K562 (cell line): Measurements from ENCODE around the gene CSRNP3. TPM values are rescaled to one million over a fixed set of nuclear protein-coding genes. Genes with fewer than 3 reads are reported as not detected.

ENCODE experiments used
- ATAC-seq: fragments of 200-7000 bp; cut with Tn5 transposase; 3 replicates; pipeline ENCODE4 v1.9.1; 2020; ENCODE audit warnings: moderate library complexity
- BruUV-seq: library from RNA; stranded (reverse); fragments of 400-500 nt; replicated peaks from 2 replicates; lab custom pipeline; 2021; lab: Mats Ljungman, UMichigan
- CTCF ChIA-PET: fragments of 300-600 bp; formaldehyde crosslinking; extraction: SDS; loops from one replicate; lab custom pipeline; 2021; ENCODE audit warnings: low intra/inter-chr PET ratio; lab: Yijun Ruan, JAX
- POLR2A ChIA-PET: fragments of 300-600, 350-650 bp; sonication (Branson Sonifier 250); formaldehyde crosslinking; extraction: SDS; loops from one replicate; lab custom pipeline; 2021; ENCODE audit warnings: antibody characterized with exemption, inconsistent platforms; lab: Yijun Ruan, JAX
- DNase-seq, 4 experiments: peaks; one replicate each; pipeline versions ENCODE4 v3.0.0 to v3.0.0-alpha.2; 2011 to 2018; ENCODE audit warnings: low spot score in 3 of 4, mixed read lengths in 3 of 4; ENCODE audit errors: extremely low read depth in 1 of 4
- FAIRE-seq: peaks from 2 replicates; lab custom pipeline; 2011; peaks lifted over from hg19 to GRCh38; lab: Jason Lieb, UNC
- H2AFZ ChIP-seq: 2 replicates; pipeline ENCODE4 v1.6.0; 2011; ENCODE audit warnings: low read depth, low read length, control low read depth, inconsistent platforms
- H3K27ac ChIP-seq: fragments of 200-600 bp; 3 replicates; pipeline ENCODE4 v1.8.0; 2011; ENCODE audit warnings: low read depth, mild to moderate bottlenecking, control low read depth, inconsistent platforms, low read length, moderate library complexity, mixed read lengths; ENCODE audit errors: extremely low read depth
- H3K27me3 ChIP-seq, 2 experiments: fragments of 300-600 bp in 1 of 2; 2 replicates in 1 of 2; 3 replicates in 1 of 2; pipeline versions ENCODE4 v1.6.0 to v1.8.0; 2011; ENCODE audit warnings: inconsistent platforms in 2 of 2, low read length in 2 of 2, mild to moderate bottlenecking in 1 of 2, mixed read lengths in 1 of 2, moderate library complexity in 1 of 2; ENCODE audit not compliant: control insufficient read depth in 2 of 2, insufficient read depth in 2 of 2
- H3K36me3 ChIP-seq: fragments of 300-600 bp; 3 replicates; pipeline ENCODE4 v1.8.0; 2011; ENCODE audit warnings: mild to moderate bottlenecking, low read length, inconsistent platforms; ENCODE audit not compliant: control insufficient read depth, insufficient read depth
- H3K4me1 ChIP-seq, 2 experiments: fragments of 200-600 bp in 1 of 2; replicated peaks in 1 of 2; 2 replicates in 1 of 2; 3 replicates in 1 of 2; pipeline versions ENCODE4 v1.5.1 to v1.8.0; 2011; ENCODE audit warnings: inconsistent platforms in 2 of 2, low read length in 2 of 2, mild to moderate bottlenecking in 1 of 2, mixed read lengths in 1 of 2, moderate library complexity in 1 of 2; ENCODE audit not compliant: control insufficient read depth in 2 of 2, insufficient read depth in 2 of 2
- H3K4me2 ChIP-seq: 2 replicates; pipeline ENCODE4 v1.6.1; 2011; ENCODE audit warnings: low read length, control low read depth, inconsistent platforms, mixed read lengths; ENCODE audit not compliant: insufficient read depth
- H3K4me3 ChIP-seq: fragments of 200-600 bp; sonication (generic), shearing (Covaris generic); 2 replicates; pipeline ENCODE4 v1.5.1; 2016; ENCODE audit warnings: control low read depth, inconsistent platforms
- H3K79me2 ChIP-seq: fragments of 200-600 bp; 3 replicates; pipeline ENCODE4 v1.8.0; 2011; ENCODE audit warnings: low read length, inconsistent platforms; ENCODE audit not compliant: control insufficient read depth, insufficient read depth
- H3K9ac ChIP-seq, 2 experiments: 2 replicates each; pipeline versions ENCODE4 v1.6.0 to v1.6.1; 2011; ENCODE audit warnings: low read depth in 2 of 2, low read length in 2 of 2, control low read depth in 1 of 2, inconsistent platforms in 1 of 2, mild to moderate bottlenecking in 1 of 2, mixed read lengths in 1 of 2; ENCODE audit not compliant: insufficient read depth in 1 of 2
- H3K9me1 ChIP-seq: one replicate; pipeline ENCODE4 v1.6.0; 2011; ENCODE audit warnings: inconsistent platforms, mild to moderate bottlenecking, low read length, moderate library complexity; ENCODE audit not compliant: control insufficient read depth, insufficient read depth
- H3K9me3 ChIP-seq: replicated peaks from 2 replicates; pipeline ENCODE4 v1.5.1; 2011; ENCODE audit warnings: low read depth, low read length, inconsistent platforms; ENCODE audit not compliant: control insufficient read depth, insufficient read depth
- H4K20me1 ChIP-seq: replicated peaks from 2 replicates; pipeline ENCODE4 v1.6.1; 2011; ENCODE audit warnings: low read length, inconsistent platforms, mixed read lengths; ENCODE audit not compliant: control insufficient read depth, insufficient read depth
- ARHGAP35 ChIP-seq: fragments of 450-650 bp; IDR thresholded peaks from 2 replicates; pipeline ENCODE4 v1.6.1; 2018; ENCODE audit not compliant: partially characterized antibody
- BDP1 ChIP-seq: IDR thresholded peaks from 3 replicates; pipeline ENCODE4 v1.6.1; 2011; ENCODE audit not compliant: insufficient read length, insufficient read depth
- CBFA2T2 ChIP-seq: fragments of 450-650 bp; conservative IDR thresholded peaks from 2 replicates; pipeline ENCODE4 v1.6.1; 2017; ENCODE audit warnings: mild to moderate bottlenecking
- JUN ChIP-seq, 2 experiments: sonication (generic) in 1 of 2; formaldehyde crosslinking in 1 of 2; IDR thresholded peaks; 2 replicates each; pipeline versions ENCODE4 v1.6.1 to v1.8.0; 2012 to 2022; ENCODE audit warnings: borderline replicate concordance in 2 of 2, mild to moderate bottlenecking in 2 of 2, improper control_type of control experiment in 1 of 2, low read depth in 1 of 2, low read length in 1 of 2, missing genetic modification reagents in 1 of 2
- LCOR ChIP-seq: sonication (generic); formaldehyde crosslinking; IDR thresholded peaks from 2 replicates; pipeline ENCODE4 v1.8.0; 2022; ENCODE audit warnings: mild to moderate bottlenecking, missing genetic modification reagents
- MEIS2 ChIP-seq: fragments of 450-650 bp; IDR thresholded peaks from 2 replicates; pipeline ENCODE4 v1.6.1; 2014; ENCODE audit warnings: mild to moderate bottlenecking; ENCODE audit not compliant: partially characterized antibody
- NCOR1 ChIP-seq: fragments of 450-650 bp; IDR thresholded peaks from 2 replicates; pipeline ENCODE4 v1.6.1; 2016; ENCODE audit warnings: mild to moderate bottlenecking, moderate library complexity
- NFIC ChIP-seq: fragments of 450-650 bp; IDR thresholded peaks from 2 replicates; pipeline ENCODE4 v1.6.1; 2017; ENCODE audit warnings: mild to moderate bottlenecking, inconsistent platforms
- NR2C1 ChIP-seq, 2 experiments: fragments of 450-650 bp; IDR thresholded peaks; 2 replicates each; pipeline ENCODE4 v1.6.1; 2017; ENCODE audit warnings: mild to moderate bottlenecking in 2 of 2, antibody characterized with exemption in 1 of 2, inconsistent platforms in 1 of 2, missing compliant biosample characterization in 1 of 2, missing genetic modification characterization in 1 of 2
- NR2C2 ChIP-seq, 2 experiments: fragments of 200-800 bp in 1 of 2; sonication (Bioruptor generic) in 1 of 2; sonication (generic) in 1 of 2; formaldehyde crosslinking in 1 of 2; IDR thresholded peaks; 2 replicates each; pipeline versions ENCODE4 v1.6.1 to v1.8.0; 2016 to 2022; ENCODE audit warnings: mild to moderate bottlenecking in 1 of 2, missing compliant biosample characterization in 1 of 2, missing genetic modification characterization in 1 of 2, missing genetic modification reagents in 1 of 2
- POLR2AphosphoS2 ChIP-seq: IDR thresholded peaks from 2 replicates; pipeline ENCODE4 v1.6.1; 2012; ENCODE audit warnings: low read length, improper control_type of control experiment
- RAD21 ChIP-seq, 2 experiments: fragments of 250-450 bp in 1 of 2; fragments of 450-650 bp in 1 of 2; sonication (Bioruptor Pico) in 1 of 2; formaldehyde crosslinking in 1 of 2; IDR thresholded peaks in 1 of 2; conservative IDR thresholded peaks in 1 of 2; 2 replicates each; pipeline versions ENCODE4 v1.4.0 to v1.8.0; 2020 to 2022; ENCODE audit warnings: mild to moderate bottlenecking in 2 of 2, moderate library complexity in 1 of 2
- RFX1 ChIP-seq: fragments of 450-650 bp; IDR thresholded peaks from 2 replicates; pipeline ENCODE4 v1.6.1; 2016; ENCODE audit warnings: mild to moderate bottlenecking, moderate library complexity
- SMARCA5 ChIP-seq: fragments of 450-650 bp; IDR thresholded peaks from 2 replicates; pipeline ENCODE4 v1.6.1; 2016
- SRF ChIP-seq, 2 experiments: fragments of 250-450, 450-650 bp in 1 of 2; sonication (Bioruptor Pico) in 1 of 2; sonication (generic) in 1 of 2; formaldehyde crosslinking; IDR thresholded peaks; 2 replicates each; pipeline versions ENCODE4 v1.5.0 to v1.5.1; 2020 to 2022; ENCODE audit warnings: mild to moderate bottlenecking in 1 of 2, missing genetic modification reagents in 1 of 2
- STAG1 ChIP-seq: sonication (generic); formaldehyde crosslinking; IDR thresholded peaks from 2 replicates; pipeline ENCODE4 v1.5.0; 2020; ENCODE audit warnings: missing genetic modification reagents, borderline replicate concordance
- ZNF197 ChIP-seq: fragments of 200-800 bp; sonication (Bioruptor generic); IDR thresholded peaks from 2 replicates; pipeline ENCODE4 v1.6.1; 2016; ENCODE audit warnings: low read depth, missing genetic modification characterization, missing compliant biosample characterization
- ZNF212 ChIP-seq: fragments of 450-650 bp; formaldehyde crosslinking; IDR thresholded peaks from 2 replicates; pipeline ENCODE4 v1.4.0; 2020; ENCODE audit warnings: mild to moderate bottlenecking
- WGBS: fragments of 100-300 bp; shearing (Covaris generic); methylation state at CpG from one replicate; pipeline ENCODE4 v1.1.6; 2016; ENCODE audit warnings: low coverage, mixed read lengths; ENCODE audit not compliant: insufficient coverage; ENCODE audit errors: missing lambda C conversion rate; 5-methylcytosine and 5-hydroxymethylcytosine counted together
- in situ Hi-C: fragments of 300-500 bp; cut with MboI; formaldehyde crosslinking; loops from 4 replicates; pipeline ENCODE4 v1.15.0; 2018; ENCODE audit warnings: inconsistent platforms, mixed read lengths
- intact Hi-C: fragments of 100-400 bp; cut with micrococcal nuclease; formaldehyde crosslinking; loops from 2 replicates; pipeline ENCODE4 v1.14.2; 2022
- polyA plus RNA-seq, 8 experiments: library from polyadenylated mRNA; depleted of rRNA in 4 of 8; stranded (reverse) in 5 of 8; unstranded in 3 of 8; fragments of >200 nt; fragmentation: Nextera tagmentation in 2 of 8; fragmentation: Illumina TruSeq in 1 of 8; extraction: Ambion mirVana in 2 of 8; extraction: Trizol in 1 of 8; gene quantifications; 2 replicates each; pipeline versions ENCODE4 v1.2.1 to v1.2.3, GENCODE V29; 2011 to 2014; ENCODE audit warnings: inconsistent platforms in 1 of 8, missing spikeins in 1 of 8
- total RNA-seq, 7 experiments: library from RNA; depleted of rRNA in 6 of 7; stranded (reverse); fragments of >200 nt in 6 of 7; fragmentation: Illumina TruSeq in 2 of 7; extraction: Trizol in 2 of 7; gene quantifications; 2 replicates each; pipeline versions ENCODE4 v1.2.1 to v1.2.3, GENCODE V29; 2011 to 2021; ENCODE audit warnings: low replicate concordance in 1 of 7
- TF ChIP-seq, protein P1 (sequence below): fragments of 250-450 bp; sonication (Bioruptor Pico); IDR thresholded peaks from 2 replicates; pipeline ENCODE4 v1.5.0; 2020; ENCODE audit warnings: mild to moderate bottlenecking, borderline replicate concordance
- TF ChIP-seq, protein P2 (sequence below): fragments of 250-450 bp; sonication (Bioruptor Pico); IDR thresholded peaks from 2 replicates; pipeline ENCODE4 v1.8.0; 2022; ENCODE audit warnings: moderate library complexity, mild to moderate bottlenecking, inconsistent platforms

The CSRNP3 gene
- total and polyA plus RNA-seq, 9 of the 15 experiments (the other 6 are each of a cell fraction or from before 2014, with no cell fraction given), result not detected

DNA sequence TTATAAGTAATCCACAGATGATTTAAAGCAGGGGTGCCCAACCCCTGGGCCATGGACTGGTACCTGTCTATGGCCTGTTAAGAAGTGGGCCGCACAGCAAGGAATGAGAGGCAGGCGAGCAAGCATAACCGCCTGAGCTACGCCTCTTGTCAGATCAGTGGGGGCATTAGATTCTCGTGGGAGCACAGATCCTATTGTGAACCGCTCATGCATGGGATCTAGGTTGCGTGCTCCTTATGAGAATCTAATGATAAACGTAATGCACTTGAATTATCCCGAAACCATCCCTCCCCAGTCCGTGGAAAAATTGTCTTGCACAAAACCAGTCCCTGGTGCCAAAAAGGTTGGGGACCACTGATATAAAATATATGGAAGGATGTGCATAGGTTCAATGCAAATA is 153.7 kb downstream of the CSRNP3 start:
- H3K9ac ChIP-seq, result no peak overlapping the region
- intact Hi-C loops, result no loop called here
- ATAC-seq, result no peak
- WGBS, result 1% methylated on average over 10 of the region's 10 CpGs
- H2AFZ ChIP-seq, result no peak overlapping the region
- no peak for FAIRE-seq
- H3K79me2 ChIP-seq, result no peaks in the 10 kb centered on the region
- CTCF ChIA-PET, result no interaction called here
- H3K4me1 ChIP-seq, result no peaks in the 10 kb centered on the region
- TF ChIP-seq, protein P1, sequence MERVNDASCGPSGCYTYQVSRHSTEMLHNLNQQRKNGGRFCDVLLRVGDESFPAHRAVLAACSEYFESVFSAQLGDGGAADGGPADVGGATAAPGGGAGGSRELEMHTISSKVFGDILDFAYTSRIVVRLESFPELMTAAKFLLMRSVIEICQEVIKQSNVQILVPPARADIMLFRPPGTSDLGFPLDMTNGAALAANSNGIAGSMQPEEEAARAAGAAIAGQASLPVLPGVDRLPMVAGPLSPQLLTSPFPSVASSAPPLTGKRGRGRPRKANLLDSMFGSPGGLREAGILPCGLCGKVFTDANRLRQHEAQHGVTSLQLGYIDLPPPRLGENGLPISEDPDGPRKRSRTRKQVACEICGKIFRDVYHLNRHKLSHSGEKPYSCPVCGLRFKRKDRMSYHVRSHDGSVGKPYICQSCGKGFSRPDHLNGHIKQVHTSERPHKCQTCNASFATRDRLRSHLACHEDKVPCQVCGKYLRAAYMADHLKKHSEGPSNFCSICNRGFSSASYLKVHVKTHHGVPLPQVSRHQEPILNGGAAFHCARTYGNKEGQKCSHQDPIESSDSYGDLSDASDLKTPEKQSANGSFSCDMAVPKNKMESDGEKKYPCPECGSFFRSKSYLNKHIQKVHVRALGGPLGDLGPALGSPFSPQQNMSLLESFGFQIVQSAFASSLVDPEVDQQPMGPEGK (CRISPR knock-in tag), result no peak
- TF ChIP-seq STAG1 (CRISPR knock-in tag), result no peak
- no peak for TF ChIP-seq NR2C1 (IDR thresholded peaks at IDR 0.05)
- no peak for TF ChIP-seq NR2C1 (tag; IDR thresholded peaks at IDR 0.05)
- TF ChIP-seq ARHGAP35, result no peak
- TF ChIP-seq MEIS2, result no peak
- TF ChIP-seq POLR2AphosphoS2, result no peak
- no peak for TF ChIP-seq CBFA2T2
- no peak for TF ChIP-seq SMARCA5
- TF ChIP-seq NCOR1, result no peak
- TF ChIP-seq JUN (IDR thresholded peaks at IDR 0.05; ENCODE audit: borderline replicate concordance, low read depth, low read length), result no peak
- no peak for TF ChIP-seq JUN (CRISPR knock-in tag; IDR thresholded peaks at IDR 0.05; ENCODE audit: borderline replicate concordance)
- TF ChIP-seq, protein P2, sequence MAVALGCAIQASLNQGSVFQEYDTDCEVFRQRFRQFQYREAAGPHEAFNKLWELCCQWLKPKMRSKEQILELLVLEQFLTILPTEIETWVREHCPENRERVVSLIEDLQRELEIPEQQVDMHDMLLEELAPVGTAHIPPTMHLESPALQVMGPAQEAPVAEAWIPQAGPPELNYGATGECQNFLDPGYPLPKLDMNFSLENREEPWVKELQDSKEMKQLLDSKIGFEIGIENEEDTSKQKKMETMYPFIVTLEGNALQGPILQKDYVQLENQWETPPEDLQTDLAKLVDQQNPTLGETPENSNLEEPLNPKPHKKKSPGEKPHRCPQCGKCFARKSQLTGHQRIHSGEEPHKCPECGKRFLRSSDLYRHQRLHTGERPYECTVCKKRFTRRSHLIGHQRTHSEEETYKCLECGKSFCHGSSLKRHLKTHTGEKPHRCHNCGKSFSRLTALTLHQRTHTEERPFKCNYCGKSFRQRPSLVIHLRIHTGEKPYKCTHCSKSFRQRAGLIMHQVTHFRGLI (CRISPR knock-in tag), result no peak
- no peak for TF ChIP-seq NFIC
- TF ChIP-seq ZNF212 (CRISPR knock-in tag), result no peak
- no peak for TF ChIP-seq NR2C2 (CRISPR knock-in tag; IDR thresholded peaks at IDR 0.05)
- TF ChIP-seq NR2C2 (tag; IDR thresholded peaks at IDR 0.05), result no peak
- TF ChIP-seq BDP1, result no peak
- TF ChIP-seq SRF (CRISPR knock-in tag; IDR thresholded peaks at IDR 0.05), result no peak
- TF ChIP-seq RAD21 (CRISPR knock-in tag; conservative IDR thresholded peaks at IDR 0.05 in 1 of 2, IDR thresholded peaks at IDR 0.05 in 1 of 2), result no peak
- no peak for TF ChIP-seq ZNF197 (CRISPR knock-in tag)
- no peak for TF ChIP-seq RFX1
- TF ChIP-seq LCOR (CRISPR knock-in tag), result no peak
- no peaks in the 10 kb centered on the region for H4K20me1 ChIP-seq
- POLR2A ChIA-PET, result no interaction called here
- H3K4me3 ChIP-seq, result no peak overlapping the region
- H3K9me1 ChIP-seq, result no peaks in the 10 kb centered on the region
- no peak overlapping the region for H3K4me2 ChIP-seq
- DNase-seq, result no peak
- in situ Hi-C loops, result no loop called here
- no peaks in the 10 kb centered on the region for H3K36me3 ChIP-seq
- no peaks in the 10 kb centered on the region for H3K9me3 ChIP-seq
- no peaks in the 10 kb centered on the region for H3K27me3 ChIP-seq
- no peak overlapping the region for H3K27ac ChIP-seq
- no TSS peak for BruUV-seq
